Measurements from ENCODE around the gene GEMIN7. TPM values are rescaled to one million over a fixed set of nuclear protein-coding genes. Genes with fewer than 3 reads are reported as not detected.

GEMIN7 gene
- total and polyA plus RNA-seq, 2 donors from 2014 or later = 17.2 to 32.2 TPM

- Histone ChIP-seq H3K4me3 (ENCODE audit: low read length in 3 of 3) (peak overlapping the region in 2 of 3 donors; percentile 28 to 54), H3K36me3 (ENCODE audit: control insufficient read depth in 2 of 3, insufficient read depth in 3 of 3, low read length in 3 of 3) (no peaks in the 10 kb centered on the region), H3K27me3 (ENCODE audit: control insufficient read depth, insufficient read depth, low read length) (no peaks in the 10 kb centered on the region), H3K27ac (ENCODE audit: low read depth in 2 of 2, low read length in 2 of 2) (peak overlapping the region in 1 of 2 donors; percentile 16), H3K4me1 (ENCODE audit: control insufficient read depth in 2 of 3, insufficient read depth in 2 of 3, low read depth in 1 of 3, low read length in 3 of 3) (peaks cover 0 to 19% (median 12%) of the 10 kb centered on the region in 3 donors), H3K9me3 (ENCODE audit: control insufficient read depth in 2 of 3, insufficient read depth in 1 of 3, low read length in 3 of 3) (no peaks in the 10 kb centered on the region), H3K9ac (ENCODE audit: low read length in 3 of 3) (peak overlapping the region in 1 of 3 donors; percentile 75)
- DNase-seq = no peak
- no peak for FAIRE-seq
- intact Hi-C loops (cut with DNase I) = no loop called here
- TF ChIP-seq CTCF (IDR thresholded peaks at IDR 0.05; ENCODE audit: borderline replicate concordance, extremely low read depth, insufficient read depth) = no peak
Observed at GRCh38 chr19:45076851-45077730, 2.0 kb upstream of the GEMIN7 start.

- intact Hi-C loops (cut with DNase I) = no loop called here
- Histone ChIP-seq H3K9me3 (ENCODE audit: control insufficient read depth in 2 of 3, insufficient read depth in 1 of 3, low read length in 3 of 3) (no peaks in the 10 kb centered on the region), H3K4me3 (ENCODE audit: low read length in 3 of 3) (peak overlapping the region; percentile 7 to 89 (median 29)), H3K27me3 (ENCODE audit: control insufficient read depth, insufficient read depth, low read length) (no peaks in the 10 kb centered on the region), H3K9ac (ENCODE audit: low read length in 3 of 3) (peak overlapping the region in 2 of 3 donors; percentile 2 to 62), H3K4me1 (ENCODE audit: control insufficient read depth in 2 of 3, insufficient read depth in 2 of 3, low read depth in 1 of 3, low read length in 3 of 3) (peaks cover 0 to 19% (median 12%) of the 10 kb centered on the region in 3 donors), H3K36me3 (ENCODE audit: control insufficient read depth in 2 of 3, insufficient read depth in 3 of 3, low read length in 3 of 3) (no peaks in the 10 kb centered on the region), H3K27ac (ENCODE audit: low read depth in 2 of 2, low read length in 2 of 2) (no peak overlapping the region)
- no peak for TF ChIP-seq CTCF (IDR thresholded peaks at IDR 0.05; ENCODE audit: borderline replicate concordance, extremely low read depth, insufficient read depth)
- no peak for DNase-seq
- no peak for FAIRE-seq
Observed at GRCh38 chr19:45078390-45079062, 534 bp upstream of the GEMIN7 start.

GRCh38 chr19:45079911-45080370 lies 881 bp downstream of the GEMIN7 start:
- TF ChIP-seq CTCF (IDR thresholded peaks at IDR 0.05; ENCODE audit: borderline replicate concordance, extremely low read depth, insufficient read depth) = no peak
- DNase-seq (no peak), FAIRE-seq (no peak)
- intact Hi-C loops (cut with DNase I) = no loop called here
- Histone ChIP-seq H3K4me3 (ENCODE audit: low read length in 3 of 3) (peak overlapping the region; percentile 72 to 90 (median 89)), H3K4me1 (ENCODE audit: control insufficient read depth in 2 of 3, insufficient read depth in 2 of 3, low read depth in 1 of 3, low read length in 3 of 3) (peaks cover 0 to 19% (median 12%) of the 10 kb centered on the region in 3 donors), H3K27ac (ENCODE audit: low read depth in 2 of 2, low read length in 2 of 2) (peak overlapping the region in 1 of 2 donors; percentile 6), H3K36me3 (ENCODE audit: control insufficient read depth in 2 of 3, insufficient read depth in 3 of 3, low read length in 3 of 3) (no peaks in the 10 kb centered on the region), H3K9ac (ENCODE audit: low read length in 3 of 3) (peak overlapping the region; percentile 0 to 97 (median 79)), H3K27me3 (ENCODE audit: control insufficient read depth, insufficient read depth, low read length) (no peaks in the 10 kb centered on the region), H3K9me3 (ENCODE audit: control insufficient read depth in 2 of 3, insufficient read depth in 1 of 3, low read length in 3 of 3) (no peaks in the 10 kb centered on the region)
